ENCODE data around the gene DEFB123.

- TF ChIP-seq CREB1 (CRISPR knock-in tag; IDR thresholded peaks at IDR 0.05) (no peak), CTCF (IDR thresholded peaks at IDR 0.05) (no peak), FOXP1 (CRISPR knock-in tag; IDR thresholded peaks at IDR 0.05; ENCODE audit: borderline replicate concordance) (no peak)
- TF ChIP-seq, protein P1, sequence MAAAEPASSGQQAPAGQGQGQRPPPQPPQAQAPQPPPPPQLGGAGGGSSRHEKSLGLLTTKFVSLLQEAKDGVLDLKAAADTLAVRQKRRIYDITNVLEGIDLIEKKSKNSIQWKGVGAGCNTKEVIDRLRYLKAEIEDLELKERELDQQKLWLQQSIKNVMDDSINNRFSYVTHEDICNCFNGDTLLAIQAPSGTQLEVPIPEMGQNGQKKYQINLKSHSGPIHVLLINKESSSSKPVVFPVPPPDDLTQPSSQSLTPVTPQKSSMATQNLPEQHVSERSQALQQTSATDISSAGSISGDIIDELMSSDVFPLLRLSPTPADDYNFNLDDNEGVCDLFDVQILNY (CRISPR knock-in tag; IDR thresholded peaks at IDR 0.05): no peak
These were observed 43.6 kb downstream of the DEFB123 start for GRCh38 chr20:31484001-31484400.
